Gastrocnemius medialis (tissue), 4 donors: Measurements from ENCODE around the gene RPL13.

Source experiments
- CTCF ChIP-seq, 5 experiments: fragments of 450-650 bp in 3 of 5; fragments of 200-600 bp in 2 of 5; sonication (generic) in 2 of 5; IDR thresholded peaks in 4 of 5; conservative IDR thresholded peaks in 1 of 5; 1 replicate in 4 of 5; 2 replicates in 1 of 5; pipeline ENCODE4 v1.5.1; 2016 to 2019; ENCODE audit warnings: antibody characterized with exemption in 5 of 5, mild to moderate bottlenecking in 3 of 5, moderate library complexity in 3 of 5
- POLR2A ChIP-seq, 2 donors: fragments of 450-650 bp; IDR thresholded peaks; one replicate each; pipeline ENCODE4 v1.6.1; 2017; ENCODE audit warnings: antibody characterized with exemption in 2 of 2, mild to moderate bottlenecking in 2 of 2, moderate library complexity in 2 of 2

- TF ChIP-seq POLR2A (IDR thresholded peaks at IDR 0.05) (no peak), CTCF (IDR thresholded peaks at IDR 0.05 in 4 of 5, conservative IDR thresholded peaks at IDR 0.05 in 1 of 5) (no peak)
These were observed 53.5 kb downstream of the RPL13 start for GRCh38 chr16:89613954-89614459.
